Measurements from ENCODE around the gene DDX50.

Gene DDX50

GRCh38 chr10:68870545-68871104 lies 30.5 kb upstream of the DDX50 start:
- H3K4me1 ChIP-seq = no peaks in the 10 kb centered on the region
- no peak overlapping the region for H3K9ac ChIP-seq
- H3K27ac ChIP-seq = no peak overlapping the region
- H3K4me3 ChIP-seq = no peak overlapping the region
- H3K27me3 ChIP-seq = no peaks in the 10 kb centered on the region
- TF ChIP-seq Cebpa-rat (IDR thresholded peaks at IDR 0.05) = no peak
- no peaks in the 10 kb centered on the region for H3K36me3 ChIP-seq
- no peaks in the 10 kb centered on the region for H4K20me1 ChIP-seq
- peaks cover 13 to 30% (median 27%) of the 10 kb centered on the region in 11 experiments; a peak in 20 of 22 replicates for H3K9me3 ChIP-seq (replicated peaks in 1 of 11)
- no peak overlapping the region for H3K4me2 ChIP-seq

- H3K4me2 ChIP-seq = no peak overlapping the region
- no peak overlapping the region for H3K27ac ChIP-seq
- no peak for TF ChIP-seq Cebpa-rat (IDR thresholded peaks at IDR 0.05)
- no peak overlapping the region for H3K9ac ChIP-seq
- no peaks in the 10 kb centered on the region for H3K27me3 ChIP-seq
- H4K20me1 ChIP-seq = no peaks in the 10 kb centered on the region
- H3K4me1 ChIP-seq = no peaks in the 10 kb centered on the region
- peaks cover 13 to 29% (median 24%) of the 10 kb centered on the region in 11 experiments; a peak in 20 of 22 replicates for H3K9me3 ChIP-seq (replicated peaks in 1 of 11)
- H3K36me3 ChIP-seq = no peaks in the 10 kb centered on the region
- no peak overlapping the region for H3K4me3 ChIP-seq
Measured at GRCh38 chr10:68871105-68871711, 29.9 kb upstream of the DDX50 start.

- H3K27ac ChIP-seq = no peak overlapping the region
- H3K36me3 ChIP-seq = no peaks in the 10 kb centered on the region
- no peak overlapping the region for H3K4me2 ChIP-seq
- H3K9ac ChIP-seq = no peak overlapping the region
- H3K9me3 ChIP-seq (replicated peaks in 1 of 11) = peaks cover 13 to 23% (median 18%) of the 10 kb centered on the region in 11 experiments; a peak in 20 of 22 replicates
- no peaks in the 10 kb centered on the region for H4K20me1 ChIP-seq
- no peak for TF ChIP-seq Cebpa-rat (IDR thresholded peaks at IDR 0.05)
- no peaks in the 10 kb centered on the region for H3K27me3 ChIP-seq
- H3K4me3 ChIP-seq = no peak overlapping the region
- no peaks in the 10 kb centered on the region for H3K4me1 ChIP-seq
Measured at GRCh38 chr10:68871731-68872342, 29.3 kb upstream of the DDX50 start.

GRCh38 chr10:68876246-68877138 lies 24.6 kb upstream of the DDX50 start:
- Histone ChIP-seq H3K9ac (no peak overlapping the region), H3K4me2 (no peak overlapping the region), H3K9me3 (replicated peaks in 1 of 11) (no peaks in the 10 kb centered on the region), H4K20me1 (no peaks in the 10 kb centered on the region), H3K4me1 (no peaks in the 10 kb centered on the region), H3K4me3 (no peak overlapping the region), H3K27me3 (no peaks in the 10 kb centered on the region), H3K36me3 (no peaks in the 10 kb centered on the region), H3K27ac (no peak overlapping the region)
- TF ChIP-seq Cebpa-rat (IDR thresholded peaks at IDR 0.05) = no peak

GRCh38 chr10:68877482-68878110 lies 23.5 kb upstream of the DDX50 start:
- no peaks in the 10 kb centered on the region for H3K9me3 ChIP-seq (replicated peaks in 1 of 11)

GRCh38 chr10:68878496-68878895 lies 22.6 kb upstream of the DDX50 start:
- no peaks in the 10 kb centered on the region for H3K9me3 ChIP-seq (replicated peaks in 1 of 11)
- no peaks in the 10 kb centered on the region for H4K20me1 ChIP-seq
- no peak overlapping the region for H3K4me2 ChIP-seq
- H3K9ac ChIP-seq = no peak overlapping the region
- H3K36me3 ChIP-seq = no peaks in the 10 kb centered on the region
- TF ChIP-seq Cebpa-rat (IDR thresholded peaks at IDR 0.05) = no peak
- H3K4me1 ChIP-seq = no peaks in the 10 kb centered on the region
- H3K27me3 ChIP-seq = no peaks in the 10 kb centered on the region
- H3K4me3 ChIP-seq = no peak overlapping the region
- no peak overlapping the region for H3K27ac ChIP-seq

More at GRCh38 chr10:68877482-68878110, 23.5 kb upstream of the DDX50 start:
- Histone ChIP-seq H3K9ac (no peak overlapping the region), H4K20me1 (no peaks in the 10 kb centered on the region), H3K27ac (no peak overlapping the region), H3K4me1 (no peaks in the 10 kb centered on the region), H3K27me3 (no peaks in the 10 kb centered on the region), H3K4me2 (no peak overlapping the region), H3K4me3 (no peak overlapping the region), H3K36me3 (no peaks in the 10 kb centered on the region)
- TF ChIP-seq Cebpa-rat (IDR thresholded peaks at IDR 0.05) = no peak

- Histone ChIP-seq H3K27ac (no peak overlapping the region), H3K4me2 (no peak overlapping the region), H3K27me3 (no peaks in the 10 kb centered on the region), H4K20me1 (no peaks in the 10 kb centered on the region), H3K36me3 (no peaks in the 10 kb centered on the region), H3K9me3 (replicated peaks in 1 of 11) (no peaks in the 10 kb centered on the region), H3K4me1 (no peaks in the 10 kb centered on the region), H3K4me3 (no peak overlapping the region), H3K9ac (no peak overlapping the region)
- TF ChIP-seq Cebpa-rat (IDR thresholded peaks at IDR 0.05) = no peak
Measured at GRCh38 chr10:68879628-68880027, 21.5 kb upstream of the DDX50 start.

- no peaks in the 10 kb centered on the region for H3K36me3 ChIP-seq
- no peak overlapping the region for H3K9ac ChIP-seq
- no peak overlapping the region for H3K4me2 ChIP-seq
- H3K4me3 ChIP-seq = no peak overlapping the region
- H3K9me3 ChIP-seq (replicated peaks in 1 of 11) = no peaks in the 10 kb centered on the region
- H3K27me3 ChIP-seq = no peaks in the 10 kb centered on the region
- H4K20me1 ChIP-seq = no peaks in the 10 kb centered on the region
- no peak for TF ChIP-seq Cebpa-rat (IDR thresholded peaks at IDR 0.05)
- no peak overlapping the region for H3K27ac ChIP-seq
- H3K4me1 ChIP-seq = no peaks in the 10 kb centered on the region
Measured at GRCh38 chr10:68880181-68880580, 20.9 kb upstream of the DDX50 start.

GRCh38 chr10:68895041-68895440 lies 6.1 kb upstream of the DDX50 start:
- TF ChIP-seq Cebpa-rat (IDR thresholded peaks at IDR 0.05) = peak in 7 of 11 experiments; percentile 35 to 82 (median 54); a peak in 10 of 22 replicates

More at GRCh38 chr10:68895041-68895440, 6.1 kb upstream of the DDX50 start:
- Histone ChIP-seq H4K20me1 (no peaks in the 10 kb centered on the region), H3K4me1 (peaks cover 0 to 8% (median under 1%) of the 10 kb centered on the region in 10 experiments; a peak in 5 of 20 replicates), H3K9me3 (replicated peaks in 1 of 11) (no peaks in the 10 kb centered on the region), H3K36me3 (no peaks in the 10 kb centered on the region), H3K9ac (no peak overlapping the region), H3K27ac (no peak overlapping the region), H3K4me2 (peak overlapping the region in 1 of 11 experiments; percentile 17; a peak in 1 of 22 replicates), H3K4me3 (no peak overlapping the region), H3K27me3 (no peaks in the 10 kb centered on the region)

Data from BLaER1 treated with 17β-estradiol and CSF1 and Interleukin-3, amounts not matched to agents 10 nM and 100 nM (cell line).